Stimulated activated naive CD4-positive, alpha-beta T cell (primary cell): ENCODE measurements around the gene NTSR1.
A peak's percentile ranks its signal among the peaks of the same experiment; 100 is the strongest.

ENCODE experiments used
- DNase-seq, 6 experiments: peaks; one replicate each; lab custom pipeline; 2025; lab: John Stamatoyannopoulos, UW

The NTSR1 gene

DNA sequence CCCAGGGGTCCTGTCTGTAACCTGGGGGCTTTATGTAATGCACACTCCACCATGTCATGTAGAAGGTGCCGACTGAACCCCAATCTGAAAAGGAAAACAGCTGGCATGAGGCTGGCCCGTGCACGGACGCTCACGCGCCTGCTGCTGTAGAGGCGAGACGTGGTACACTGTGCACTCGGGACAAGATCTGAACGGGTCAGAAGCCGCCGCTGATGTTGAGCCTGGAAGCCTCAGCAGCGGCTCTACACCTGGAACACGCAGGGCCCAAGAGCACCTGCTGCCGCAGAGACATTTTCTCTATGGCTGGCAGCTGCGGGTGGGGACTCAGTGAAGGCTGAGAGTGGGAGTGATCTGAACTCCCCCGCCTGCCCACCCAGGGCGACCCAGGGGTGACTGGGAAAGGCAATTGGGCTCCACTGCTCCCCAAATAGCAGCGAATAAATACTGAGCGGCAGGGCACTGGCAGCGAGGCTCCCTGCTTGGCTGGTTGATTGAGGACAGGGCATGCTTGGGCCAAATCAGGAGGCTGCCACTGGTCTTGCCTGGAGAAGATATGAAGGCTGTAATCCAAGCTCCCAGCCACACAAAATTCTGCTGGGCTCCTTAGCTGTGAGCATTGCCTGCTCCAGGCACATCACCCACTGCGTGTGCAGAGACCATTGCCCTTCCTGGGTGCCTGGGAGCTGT lies 93.5 kb downstream of the NTSR1 start:
- no peak for DNase-seq

DNA sequence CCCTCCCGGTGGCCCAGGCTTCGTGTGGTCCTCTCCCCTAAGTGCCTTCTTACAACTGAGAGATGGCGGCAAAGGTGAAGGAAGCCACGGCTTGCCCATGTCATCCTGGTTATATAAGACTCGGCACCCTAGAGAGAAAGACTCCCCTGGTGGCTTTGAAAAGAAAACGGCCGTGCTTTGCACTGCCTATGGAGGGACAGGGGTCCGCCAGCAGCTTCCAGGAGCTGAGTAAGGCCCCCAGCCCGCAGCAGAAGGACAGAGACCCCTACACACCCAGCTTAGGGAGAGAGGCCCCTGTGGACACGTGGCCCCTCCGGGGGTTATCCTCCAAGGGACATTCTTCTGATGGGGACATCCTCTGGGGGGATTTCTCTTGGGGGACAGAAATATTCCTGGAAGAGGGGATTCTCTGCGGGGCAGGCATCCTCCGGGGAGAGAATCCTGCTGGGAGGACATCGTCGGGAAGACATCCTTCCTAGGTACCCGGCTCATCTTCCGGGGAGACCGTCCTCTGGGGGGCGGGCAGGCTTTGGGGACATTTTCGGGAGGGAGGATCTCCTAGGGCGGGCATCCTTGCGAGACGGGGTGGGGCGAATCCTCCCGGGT lies 95.5 kb downstream of the NTSR1 start:
- peak in 4 of 6 experiments; percentile 14 to 57 (median 38) for DNase-seq

- DNase-seq, result peak; percentile 36 to 76 (median 72)
Measured at GRCh38 chr20:62804627-62805154, 96.1 kb downstream of the NTSR1 start, which contains the start of gene OGFR. Gene OGFR, plus strand, starts transcription at chr20:62804835. Its CDS starts 25 bp downstream, at chr20:62804860.

GRCh38 chr20:62805155-62805710 lies 96.6 kb downstream of the NTSR1 start:
- DNase-seq, result peak in 2 of 6 experiments; percentile 55 to 56

DNA sequence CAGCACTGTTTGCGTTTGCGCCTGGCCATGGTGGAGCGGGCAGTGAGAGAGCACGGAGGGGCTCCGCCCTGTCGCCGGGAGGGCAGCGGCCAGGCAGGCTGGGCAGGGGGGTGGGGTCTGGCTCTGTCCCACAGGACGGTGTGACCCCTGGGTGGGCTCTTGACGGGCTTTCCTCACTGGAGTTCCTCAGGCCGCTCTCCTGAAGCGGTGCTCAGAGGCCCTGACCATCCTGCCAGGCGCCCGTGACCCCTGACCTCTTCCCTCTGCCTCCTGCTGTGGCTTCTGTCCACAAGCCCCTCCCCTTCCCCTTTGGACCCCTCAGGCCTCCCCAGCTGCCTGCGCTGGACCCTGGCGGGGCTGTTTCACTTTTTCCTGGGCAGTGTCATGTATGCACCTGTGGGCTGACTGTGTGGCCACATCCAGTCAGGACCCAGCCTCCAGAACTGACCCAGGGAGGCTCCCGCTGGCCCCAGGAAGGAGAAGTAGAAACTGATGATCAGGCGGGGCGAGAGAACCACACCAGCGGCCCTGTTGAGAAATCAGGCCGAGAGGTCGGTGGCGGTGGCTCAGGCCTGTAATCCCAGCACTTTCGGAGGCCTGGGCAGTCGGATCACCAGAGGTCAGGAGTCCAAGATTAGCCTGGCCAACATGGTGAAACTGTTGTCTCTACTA lies 97.2 kb downstream of the NTSR1 start:
- no peak for DNase-seq

DNA sequence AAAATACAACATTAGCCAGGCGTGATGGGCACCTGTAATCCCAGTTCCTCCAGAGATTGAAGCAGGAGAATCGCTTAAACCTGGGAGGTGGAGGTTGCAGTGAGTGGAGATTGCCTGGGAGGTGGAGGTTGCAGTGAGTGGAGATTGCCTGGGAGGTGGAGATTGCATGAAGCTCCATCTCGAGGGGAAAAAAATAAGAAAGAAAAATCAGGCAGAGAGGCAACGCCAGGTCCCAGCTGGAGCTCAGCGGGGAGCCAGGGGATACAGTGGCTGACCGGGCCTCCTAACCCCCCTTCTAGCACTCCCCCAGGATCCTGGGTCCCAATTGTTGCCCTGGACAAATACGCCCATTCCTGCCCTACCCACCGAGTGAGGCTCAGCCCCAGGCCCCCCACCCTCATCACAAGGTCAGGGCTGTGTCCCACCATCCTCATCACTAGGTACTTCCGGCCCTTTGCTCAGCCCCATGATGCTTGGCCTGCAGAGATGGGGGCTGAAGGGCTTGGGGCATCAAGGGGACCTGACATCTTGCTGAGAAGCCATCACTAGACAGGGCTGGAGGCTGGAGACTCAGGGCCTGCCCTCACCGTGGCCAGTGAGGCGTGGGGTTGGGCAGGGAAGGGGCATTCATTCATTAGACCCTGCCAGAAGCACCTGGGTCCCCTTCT lies 97.9 kb downstream of the NTSR1 start:
- DNase-seq, result no peak

- no peak for DNase-seq
Measured at GRCh38 chr20:62807444-62808210, 99.0 kb downstream of the NTSR1 start.

DNA sequence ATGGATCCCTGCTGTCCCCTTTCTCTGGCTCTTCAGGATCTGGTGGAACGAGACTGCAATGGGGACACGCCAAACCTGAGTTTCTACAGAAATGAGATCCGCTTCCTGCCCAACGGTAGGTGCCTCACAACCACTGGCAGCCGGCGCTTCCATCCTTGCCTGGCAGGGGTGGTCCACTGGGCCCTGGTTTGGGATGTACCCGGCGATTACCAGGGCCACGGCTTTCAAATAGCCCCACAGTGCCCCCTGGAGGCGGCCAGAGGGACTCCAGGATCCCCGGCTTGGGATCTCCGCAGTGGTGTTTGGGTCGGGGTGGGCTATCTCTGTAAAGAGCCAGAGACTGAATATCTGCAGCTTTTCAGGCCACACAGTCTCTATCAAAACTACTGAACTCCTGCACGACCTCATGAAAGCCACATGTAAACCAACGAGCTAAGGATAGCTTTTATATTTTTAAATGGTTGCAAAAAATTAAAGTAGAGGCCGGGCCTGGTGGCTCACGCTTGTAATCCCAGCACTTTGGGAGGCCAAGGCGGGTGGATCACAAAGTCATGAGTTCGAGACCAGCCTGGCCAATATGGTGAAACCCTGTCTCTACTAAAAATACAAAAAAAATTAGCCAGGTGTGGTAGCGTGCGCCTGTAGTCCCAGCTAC lies 99.7 kb downstream of the NTSR1 start:
- DNase-seq, result peak in 5 of 6 experiments; percentile 61 to 82 (median 69)

GRCh38 chr20:62809530-62810428 lies 101.1 kb downstream of the NTSR1 start:
- DNase-seq, result no peak

GRCh38 chr20:62811320-62811719 lies 102.7 kb downstream of the NTSR1 start:
- DNase-seq, result no peak

DNA sequence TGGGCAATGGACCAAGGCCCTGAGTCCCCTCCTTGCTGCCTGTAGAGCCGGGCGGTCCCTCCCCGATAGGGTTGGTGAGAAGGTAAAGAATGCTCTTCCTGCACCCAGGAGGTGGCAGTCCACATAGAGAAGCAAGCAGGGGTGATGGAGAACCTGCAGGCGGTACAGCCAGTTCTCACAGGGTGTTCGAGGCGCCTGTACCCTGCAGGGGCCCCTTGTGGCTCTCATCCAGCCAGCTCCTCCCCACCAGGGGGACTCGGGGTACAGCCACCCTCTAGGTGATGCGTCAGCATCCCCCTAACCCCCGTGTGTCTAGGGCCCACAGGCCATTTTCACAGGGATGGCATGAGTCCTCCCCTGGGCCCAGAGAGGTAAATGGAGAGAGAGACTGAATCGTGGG lies 103.1 kb downstream of the NTSR1 start:
- no peak for DNase-seq
